AG08395 (cell line): Measurements from ENCODE around the gene AJUBA.

ENCODE experiments used
- DNase-seq: peaks from one replicate; pipeline ENCODE4 v3.0.0; 2012; ENCODE audit warnings: mixed read lengths, low spot score

AJUBA gene

GRCh38 chr14:22935156-22935555, 47.2 kb downstream of the AJUBA start:
- no peak for DNase-seq

GRCh38 chr14:22932146-22932545, 50.2 kb downstream of the AJUBA start:
- DNase-seq, result no peak

DNA sequence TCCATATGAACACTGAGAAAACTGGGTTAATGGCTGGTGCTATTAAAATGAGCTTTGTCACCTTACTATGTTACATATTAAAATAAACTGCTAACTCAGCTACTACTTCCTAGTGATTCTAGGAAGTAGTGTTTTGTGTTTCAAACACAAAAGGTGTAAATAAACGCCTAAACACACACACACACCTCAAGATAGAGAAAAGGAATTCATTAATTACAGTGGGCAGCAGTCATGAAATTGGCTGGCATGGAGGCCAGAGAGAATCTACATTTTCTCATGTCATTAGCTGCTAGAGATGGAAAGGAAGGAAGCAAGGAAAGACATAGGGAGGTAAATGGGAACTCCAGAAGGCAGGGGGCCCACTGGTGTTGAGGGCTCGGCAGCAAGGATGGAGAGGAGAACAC, 52.4 kb downstream of the AJUBA start:
- no peak for DNase-seq

DNA sequence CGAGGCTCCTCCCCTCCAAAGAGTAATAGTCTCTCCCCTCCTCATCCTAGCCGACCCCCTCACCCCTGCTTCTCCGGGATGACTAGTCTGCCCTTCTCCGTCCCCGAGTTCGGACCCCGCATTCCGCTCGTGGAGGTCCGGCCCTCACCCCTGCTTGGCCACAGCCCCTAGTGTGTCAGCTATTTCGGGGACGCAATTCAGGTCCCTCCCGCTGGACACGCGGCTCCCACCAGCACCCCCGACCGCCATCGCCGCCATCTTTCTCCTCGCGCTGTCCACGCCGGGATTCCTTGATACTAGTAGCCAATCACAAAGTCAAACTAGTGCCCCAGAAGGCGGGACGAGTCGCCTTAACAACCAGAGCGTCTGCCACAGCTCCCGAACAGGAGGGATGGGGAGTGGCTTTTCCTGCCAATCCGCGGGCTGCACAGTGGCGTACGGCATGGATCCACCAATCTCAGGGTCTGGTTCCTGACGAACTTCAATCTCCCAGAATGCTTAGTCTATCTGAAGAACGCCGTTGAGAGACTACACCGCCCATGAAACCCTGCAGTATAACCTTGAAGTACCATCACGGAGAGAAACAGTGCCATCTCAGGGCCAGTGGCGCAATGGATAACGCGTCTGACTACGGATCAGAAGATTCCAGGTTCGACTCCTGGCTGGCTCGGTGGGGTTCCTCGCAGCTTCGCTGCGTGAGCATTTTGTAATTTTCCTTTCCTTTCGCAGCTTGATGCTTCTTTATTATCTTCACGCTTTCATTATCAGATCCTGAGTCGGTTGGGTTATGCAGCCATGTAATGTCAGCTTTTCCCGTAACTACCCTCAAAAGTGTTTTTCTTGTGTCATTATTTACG, 53.0 kb downstream of the AJUBA start, which contains the start of gene PRMT5:
TSS of gene PRMT5 (minus strand) at position 273 of the 857 bp plus-strand sequence. CDS start at position 258, 15 bp downstream.
- DNase-seq, result peak; percentile 99

DNA sequence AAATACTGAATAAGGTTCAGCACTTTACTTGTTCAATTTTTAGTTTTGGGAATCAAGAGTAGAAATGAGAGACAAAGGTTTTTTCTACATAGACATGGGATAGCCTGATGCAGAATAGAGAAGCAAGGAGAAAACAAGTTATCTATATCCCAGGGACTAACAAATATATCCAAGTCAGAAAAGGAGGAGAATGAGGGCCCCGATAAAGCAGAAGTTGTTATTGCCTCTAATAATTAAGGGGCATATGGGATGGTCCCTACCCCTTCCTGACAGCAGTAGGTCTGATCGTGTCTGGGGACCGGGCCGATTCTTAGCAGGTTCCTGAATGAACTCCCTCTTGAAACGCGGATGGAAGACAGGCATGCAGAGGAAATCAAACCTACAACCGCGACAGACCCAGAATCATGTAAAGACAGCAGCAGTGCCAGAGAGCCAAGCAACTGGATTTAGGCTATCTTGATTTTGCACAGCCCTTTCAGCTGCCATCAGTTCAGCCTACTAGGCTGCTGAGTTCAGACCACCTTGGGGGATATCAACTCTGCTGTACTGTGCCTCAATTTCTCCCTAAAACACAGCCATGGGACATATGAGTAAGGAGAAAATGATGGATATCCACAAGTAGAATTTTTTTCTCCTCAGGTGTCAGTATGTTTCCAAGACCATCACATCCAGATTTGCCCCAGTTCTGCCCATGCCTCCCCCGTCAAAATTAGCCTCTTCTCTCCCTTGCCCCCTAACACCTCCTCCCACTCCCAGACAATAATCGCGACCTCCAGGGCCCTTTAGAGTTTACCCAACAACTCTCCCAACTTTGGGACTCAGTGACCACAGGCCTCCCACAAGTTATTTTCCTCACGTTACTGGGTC, 53.9 kb downstream of the AJUBA start:
- DNase-seq, result no peak

DNA sequence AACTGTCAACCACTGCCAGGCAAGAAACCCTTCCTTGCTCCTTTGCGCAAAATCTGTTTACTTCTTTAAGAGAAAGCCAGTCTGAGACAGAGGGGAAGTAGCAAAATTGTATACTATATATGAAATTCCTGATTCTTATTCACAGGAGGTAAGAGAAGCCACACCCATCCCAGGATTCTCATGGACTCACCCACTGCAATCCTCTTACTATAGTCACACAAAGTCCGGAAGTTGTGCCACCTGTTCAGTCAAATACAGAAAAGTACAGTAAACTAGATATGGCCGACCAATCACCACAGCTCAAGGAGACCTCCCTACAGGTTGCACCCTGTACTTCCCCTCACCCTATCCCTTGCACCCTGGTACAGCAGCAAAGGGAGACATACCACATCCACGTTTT, 56.0 kb downstream of the AJUBA start:
- DNase-seq, result no peak

DNA sequence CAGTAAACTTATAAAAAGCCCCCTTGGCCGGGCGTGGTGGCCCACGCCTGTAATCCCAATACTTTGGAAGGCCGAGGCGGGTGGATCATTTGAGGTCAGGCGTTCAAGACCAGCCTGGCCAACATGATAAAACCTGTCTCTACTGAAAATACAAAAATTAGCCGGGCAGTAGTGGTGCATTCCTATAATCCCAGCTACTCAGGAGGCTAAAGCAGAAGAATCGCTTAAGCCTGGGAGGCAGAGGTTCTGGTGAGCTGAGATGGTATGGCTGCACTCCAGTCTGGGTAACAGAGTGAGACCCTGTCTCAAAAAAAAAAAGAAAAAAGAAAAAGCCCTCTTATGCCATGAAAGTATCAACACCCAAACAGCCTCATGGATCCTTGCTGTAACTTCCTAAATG, 56.8 kb downstream of the AJUBA start:
- no peak for DNase-seq

- DNase-seq, result no peak
Measured at GRCh38 chr14:22923746-22924145, 58.6 kb downstream of the AJUBA start.

GRCh38 chr14:22922294-22922693, 60.1 kb downstream of the AJUBA start:
- no peak for DNase-seq
